GM23338 (cell line): Measurements from ENCODE around the gene ERC2. TPM values are rescaled to one million over a fixed set of nuclear protein-coding genes. Genes with fewer than 3 reads are reported as not detected.

Source experiments
- ATAC-seq: fragments of 200-7000 bp; cut with Tn5 transposase; 3 replicates; pipeline ENCODE4 v1.9.1; 2020
- DNase-seq: peaks from one replicate; pipeline ENCODE4 v3.0.0-alpha.2; 2015; ENCODE audit warnings: low spot score
- H2AFZ ChIP-seq: fragments of 200-600 bp; sonication (generic); 2 replicates; pipeline ENCODE4 v1.8.0; 2016; ENCODE audit warnings: antibody characterized with exemption, mild to moderate bottlenecking, moderate library complexity
- H3F3A ChIP-seq: fragments of 200-600 bp; sonication (generic); replicated peaks from 2 replicates; pipeline ENCODE4 v1.8.0; 2017; ENCODE audit warnings: antibody characterized with exemption, mixed run types, low read depth
- H3K27ac ChIP-seq: fragments of 200-600 bp; sonication (generic); 2 replicates; pipeline ENCODE4 v1.6.1; 2016; ENCODE audit warnings: low read depth
- H3K27me3 ChIP-seq: fragments of 200-600 bp; sonication (generic); 2 replicates; pipeline ENCODE4 v1.8.0; 2016; ENCODE audit warnings: mild to moderate bottlenecking, mixed run types, moderate library complexity; ENCODE audit not compliant: insufficient read depth
- H3K36me3 ChIP-seq: fragments of 200-600 bp; sonication (generic); 2 replicates; pipeline ENCODE4 v1.8.0; 2016; ENCODE audit warnings: mild to moderate bottlenecking; ENCODE audit not compliant: insufficient read depth
- H3K4me1 ChIP-seq: fragments of 200-600 bp; sonication (generic); 2 replicates; pipeline ENCODE4 v1.8.0; 2016; ENCODE audit warnings: mild to moderate bottlenecking, moderate library complexity; ENCODE audit not compliant: insufficient read depth
- H3K4me2 ChIP-seq: fragments of 200-600 bp; sonication (generic); 2 replicates; pipeline ENCODE4 v1.7.1; 2017; ENCODE audit warnings: mixed run types
- H3K4me3 ChIP-seq: fragments of 200-600 bp; sonication (generic); 2 replicates; pipeline ENCODE4 v1.6.1; 2016; ENCODE audit warnings: mixed run types
- H3K79me2 ChIP-seq: fragments of 200-600 bp; sonication (generic); replicated peaks from 2 replicates; pipeline ENCODE4 v1.8.0; 2017; ENCODE audit warnings: mild to moderate bottlenecking; ENCODE audit not compliant: insufficient read depth
- H3K9me2 ChIP-seq: fragments of 200-600 bp; sonication (generic); 2 replicates; pipeline ENCODE4 v1.8.0; 2017; ENCODE audit not compliant: insufficient read depth
- H4K20me1 ChIP-seq: fragments of 200-600 bp; sonication (generic); replicated peaks from 2 replicates; pipeline ENCODE4 v1.8.0; 2017; ENCODE audit warnings: mild to moderate bottlenecking; ENCODE audit not compliant: insufficient read depth
- H3K27ac Mint-ChIP-seq: 2 replicates; pipeline ENCODE4 v1.8.0; 2020; ENCODE audit warnings: inconsistent platforms, mild to moderate bottlenecking, moderate library complexity, mixed read lengths
- H3K27me3 Mint-ChIP-seq: 3 replicates; pipeline ENCODE4 v1.8.0; 2022; ENCODE audit warnings: low read depth, mild to moderate bottlenecking, moderate library complexity, mixed read lengths, inconsistent platforms; ENCODE audit not compliant: insufficient read depth, poor library complexity
- H3K36me3 Mint-ChIP-seq: 3 replicates; pipeline ENCODE4 v1.8.0; 2021; ENCODE audit warnings: low read depth, mild to moderate bottlenecking, inconsistent platforms, moderate library complexity, mixed read lengths
- H3K4me1 Mint-ChIP-seq: 3 replicates; pipeline ENCODE4 v1.8.0; 2020; ENCODE audit warnings: mild to moderate bottlenecking, inconsistent platforms, mixed read lengths
- H3K4me3 Mint-ChIP-seq: 3 replicates; pipeline ENCODE4 v1.8.0; 2021; ENCODE audit warnings: moderate library complexity, mild to moderate bottlenecking, inconsistent platforms, mixed read lengths
- H3K9me3 Mint-ChIP-seq: 3 replicates; pipeline ENCODE4 v1.8.0; 2020; ENCODE audit warnings: moderate library complexity, mild to moderate bottlenecking, inconsistent platforms, mixed read lengths
- CREB1 ChIP-seq: fragments of 250-450 bp; sonication (Bioruptor Pico); IDR thresholded peaks from 2 replicates; pipeline ENCODE4 v1.5.0; 2020; ENCODE audit warnings: low read depth, mild to moderate bottlenecking, moderate library complexity
- ETS1 ChIP-seq: IDR thresholded peaks from 2 replicates; pipeline ENCODE4 v1.6.1; 2016; ENCODE audit warnings: antibody characterized with exemption
- EZH2phosphoT487 ChIP-seq: fragments of 200-600 bp; sonication (generic); IDR thresholded peaks from one replicate; pipeline ENCODE4 v1.8.1; 2018; ENCODE audit warnings: antibody characterized with exemption; ENCODE audit not compliant: unreplicated experiment
- JUNB ChIP-seq: IDR thresholded peaks from one replicate; pipeline ENCODE4 v1.6.1; 2016; ENCODE audit warnings: antibody characterized with exemption; ENCODE audit not compliant: unreplicated experiment
- NANOG ChIP-seq: IDR thresholded peaks from 2 replicates; pipeline ENCODE4 v1.6.1; 2016; ENCODE audit warnings: antibody characterized with exemption, borderline replicate concordance
- POLR2AphosphoS5 ChIP-seq: IDR thresholded peaks from 2 replicates; pipeline ENCODE4 v1.6.1; 2016; ENCODE audit warnings: antibody characterized with exemption, low read depth
- STAT1 ChIP-seq: IDR thresholded peaks from one replicate; pipeline ENCODE4 v1.6.1; 2016; ENCODE audit warnings: antibody characterized with exemption; ENCODE audit not compliant: unreplicated experiment
- ZNF114 ChIP-seq: fragments of 250-450 bp; sonication (Bioruptor Pico); IDR thresholded peaks from 2 replicates; pipeline ENCODE4 v1.5.0; 2020; ENCODE audit warnings: mild to moderate bottlenecking, moderate library complexity
- ZNF331 ChIP-seq: fragments of 250-450 bp; sonication (Bioruptor Pico); IDR thresholded peaks from 2 replicates; pipeline ENCODE4 v1.5.0; 2020; ENCODE audit warnings: low read depth, mild to moderate bottlenecking, moderate library complexity
- ZNF462 ChIP-seq: fragments of 250-450 bp; sonication (Bioruptor Pico); IDR thresholded peaks from 2 replicates; pipeline ENCODE4 v1.5.0; 2020; ENCODE audit warnings: mild to moderate bottlenecking, moderate library complexity
- polyA plus RNA-seq: library from polyadenylated mRNA; unstranded; fragments of >200 nt; fragmentation: Nextera tagmentation; extraction: Ambion mirVana; gene quantifications from 2 replicates; pipeline ENCODE4 v1.2.1, GENCODE V29; 2016
- total RNA-seq: library from RNA; depleted of rRNA; stranded (reverse); fragments of >200 nt; shearing (Covaris generic); gene quantifications from 2 replicates; pipeline ENCODE4 v1.2.3, GENCODE V29; 2014
- TF ChIP-seq, protein P1 (sequence below), 2 experiments: fragments of 200-600 bp in 1 of 2; sonication (generic) in 1 of 2; conservative IDR thresholded peaks; 2 replicates each; pipeline versions ENCODE4 v1.5.1 to v1.6.1; 2016 to 2017; ENCODE audit warnings: antibody characterized with exemption in 2 of 2, low read depth in 2 of 2, mild to moderate bottlenecking in 2 of 2, moderate library complexity in 1 of 2
- TF ChIP-seq, protein P2 (sequence below): IDR thresholded peaks from one replicate; pipeline ENCODE4 v1.6.1; 2018; ENCODE audit warnings: antibody characterized with exemption; ENCODE audit not compliant: unreplicated experiment

The ERC2 gene
- total and polyA plus RNA-seq, 2 experiments from 2014 or later: 11.8 to 13.7 TPM

DNA sequence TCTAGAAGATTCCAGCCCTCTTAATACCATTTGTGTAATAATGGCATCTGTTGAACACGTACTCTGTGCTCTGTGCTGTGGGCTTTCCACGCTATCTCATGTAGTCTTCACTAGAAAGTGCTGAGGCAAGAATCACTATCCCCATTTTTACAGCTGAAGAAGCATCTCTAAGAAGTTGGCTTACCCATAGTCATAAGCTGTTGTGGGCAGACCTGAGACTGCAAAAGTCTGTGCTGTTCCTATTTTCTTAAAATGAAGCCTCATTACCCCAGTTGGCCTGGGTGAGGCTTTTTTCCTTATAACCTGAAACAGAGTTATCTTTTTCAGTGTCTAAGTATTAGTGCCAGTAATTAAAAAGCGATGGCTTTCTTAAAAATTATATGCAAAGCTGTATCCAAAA, 58.5 kb downstream of the ERC2 start (continued):
- TF ChIP-seq EZH2phosphoT487 (no peak), ETS1 (no peak), JUNB (no peak), ZNF114 (no peak)

GRCh38 chr3:56408761-56409196, 59.5 kb downstream of the ERC2 start:
- peak overlapping the region; percentile 24; the same call in 1 of the 2 replicates for H3K27ac Mint-ChIP-seq
- no peaks in the 10 kb centered on the region for H4K20me1 ChIP-seq
- H3K36me3 ChIP-seq: no peaks in the 10 kb centered on the region
- no peaks in the 10 kb centered on the region for H3K79me2 ChIP-seq
- peak; percentile 68 for ATAC-seq
- H3K9me2 ChIP-seq: no peaks in the 10 kb centered on the region
- H3F3A ChIP-seq: no peaks in the 10 kb centered on the region
- no peak overlapping the region for H3K4me3 ChIP-seq
- no peak overlapping the region for H3K4me3 Mint-ChIP-seq
- H2AFZ ChIP-seq: no peak overlapping the region
- peaks cover 3% of the 10 kb centered on the region; the same call in 1 of the 2 replicates for H3K4me1 ChIP-seq
- H3K27ac ChIP-seq: no peak overlapping the region
- DNase-seq: peak; percentile 5
- peaks cover 8% of the 10 kb centered on the region for H3K36me3 Mint-ChIP-seq
- H3K27me3 ChIP-seq: no peaks in the 10 kb centered on the region
- H3K9me3 Mint-ChIP-seq: no peaks in the 10 kb centered on the region
- no peak overlapping the region for H3K4me2 ChIP-seq
- H3K4me1 Mint-ChIP-seq: peaks cover 14% of the 10 kb centered on the region
- peaks cover 6% of the 10 kb centered on the region for H3K27me3 Mint-ChIP-seq
- TF ChIP-seq, protein P1, sequence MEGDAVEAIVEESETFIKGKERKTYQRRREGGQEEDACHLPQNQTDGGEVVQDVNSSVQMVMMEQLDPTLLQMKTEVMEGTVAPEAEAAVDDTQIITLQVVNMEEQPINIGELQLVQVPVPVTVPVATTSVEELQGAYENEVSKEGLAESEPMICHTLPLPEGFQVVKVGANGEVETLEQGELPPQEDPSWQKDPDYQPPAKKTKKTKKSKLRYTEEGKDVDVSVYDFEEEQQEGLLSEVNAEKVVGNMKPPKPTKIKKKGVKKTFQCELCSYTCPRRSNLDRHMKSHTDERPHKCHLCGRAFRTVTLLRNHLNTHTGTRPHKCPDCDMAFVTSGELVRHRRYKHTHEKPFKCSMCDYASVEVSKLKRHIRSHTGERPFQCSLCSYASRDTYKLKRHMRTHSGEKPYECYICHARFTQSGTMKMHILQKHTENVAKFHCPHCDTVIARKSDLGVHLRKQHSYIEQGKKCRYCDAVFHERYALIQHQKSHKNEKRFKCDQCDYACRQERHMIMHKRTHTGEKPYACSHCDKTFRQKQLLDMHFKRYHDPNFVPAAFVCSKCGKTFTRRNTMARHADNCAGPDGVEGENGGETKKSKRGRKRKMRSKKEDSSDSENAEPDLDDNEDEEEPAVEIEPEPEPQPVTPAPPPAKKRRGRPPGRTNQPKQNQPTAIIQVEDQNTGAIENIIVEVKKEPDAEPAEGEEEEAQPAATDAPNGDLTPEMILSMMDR (conservative IDR thresholded peaks at IDR 0.05; ENCODE audit: low read depth in 2 of 2): no peak
- TF ChIP-seq CREB1 (CRISPR knock-in tag) (no peak), STAT1 (no peak), JUNB (no peak), ETS1 (no peak), POLR2AphosphoS5 (no peak), NANOG (no peak), ZNF114 (no peak), ZNF462 (CRISPR knock-in tag) (no peak), ZNF331 (CRISPR knock-in tag) (no peak)
- TF ChIP-seq, protein P2, sequence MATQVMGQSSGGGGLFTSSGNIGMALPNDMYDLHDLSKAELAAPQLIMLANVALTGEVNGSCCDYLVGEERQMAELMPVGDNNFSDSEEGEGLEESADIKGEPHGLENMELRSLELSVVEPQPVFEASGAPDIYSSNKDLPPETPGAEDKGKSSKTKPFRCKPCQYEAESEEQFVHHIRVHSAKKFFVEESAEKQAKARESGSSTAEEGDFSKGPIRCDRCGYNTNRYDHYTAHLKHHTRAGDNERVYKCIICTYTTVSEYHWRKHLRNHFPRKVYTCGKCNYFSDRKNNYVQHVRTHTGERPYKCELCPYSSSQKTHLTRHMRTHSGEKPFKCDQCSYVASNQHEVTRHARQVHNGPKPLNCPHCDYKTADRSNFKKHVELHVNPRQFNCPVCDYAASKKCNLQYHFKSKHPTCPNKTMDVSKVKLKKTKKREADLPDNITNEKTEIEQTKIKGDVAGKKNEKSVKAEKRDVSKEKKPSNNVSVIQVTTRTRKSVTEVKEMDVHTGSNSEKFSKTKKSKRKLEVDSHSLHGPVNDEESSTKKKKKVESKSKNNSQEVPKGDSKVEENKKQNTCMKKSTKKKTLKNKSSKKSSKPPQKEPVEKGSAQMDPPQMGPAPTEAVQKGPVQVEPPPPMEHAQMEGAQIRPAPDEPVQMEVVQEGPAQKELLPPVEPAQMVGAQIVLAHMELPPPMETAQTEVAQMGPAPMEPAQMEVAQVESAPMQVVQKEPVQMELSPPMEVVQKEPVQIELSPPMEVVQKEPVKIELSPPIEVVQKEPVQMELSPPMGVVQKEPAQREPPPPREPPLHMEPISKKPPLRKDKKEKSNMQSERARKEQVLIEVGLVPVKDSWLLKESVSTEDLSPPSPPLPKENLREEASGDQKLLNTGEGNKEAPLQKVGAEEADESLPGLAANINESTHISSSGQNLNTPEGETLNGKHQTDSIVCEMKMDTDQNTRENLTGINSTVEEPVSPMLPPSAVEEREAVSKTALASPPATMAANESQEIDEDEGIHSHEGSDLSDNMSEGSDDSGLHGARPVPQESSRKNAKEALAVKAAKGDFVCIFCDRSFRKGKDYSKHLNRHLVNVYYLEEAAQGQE: no peak
